Midbrain (tissue), 1 donor: Measurements from ENCODE around the gene TAOK2.
A peak's percentile ranks its signal among the peaks of the same experiment; 100 is the strongest.
"Not testable (repeated sequence)": the region's sequence is repeated elsewhere in the genome, so short reads cannot be mapped to it uniquely, and the experiment has no call there.

Source experiments
- DNase-seq: peaks from one replicate; lab custom pipeline; 2025; lab: John Stamatoyannopoulos, UW

TAOK2 gene

DNA sequence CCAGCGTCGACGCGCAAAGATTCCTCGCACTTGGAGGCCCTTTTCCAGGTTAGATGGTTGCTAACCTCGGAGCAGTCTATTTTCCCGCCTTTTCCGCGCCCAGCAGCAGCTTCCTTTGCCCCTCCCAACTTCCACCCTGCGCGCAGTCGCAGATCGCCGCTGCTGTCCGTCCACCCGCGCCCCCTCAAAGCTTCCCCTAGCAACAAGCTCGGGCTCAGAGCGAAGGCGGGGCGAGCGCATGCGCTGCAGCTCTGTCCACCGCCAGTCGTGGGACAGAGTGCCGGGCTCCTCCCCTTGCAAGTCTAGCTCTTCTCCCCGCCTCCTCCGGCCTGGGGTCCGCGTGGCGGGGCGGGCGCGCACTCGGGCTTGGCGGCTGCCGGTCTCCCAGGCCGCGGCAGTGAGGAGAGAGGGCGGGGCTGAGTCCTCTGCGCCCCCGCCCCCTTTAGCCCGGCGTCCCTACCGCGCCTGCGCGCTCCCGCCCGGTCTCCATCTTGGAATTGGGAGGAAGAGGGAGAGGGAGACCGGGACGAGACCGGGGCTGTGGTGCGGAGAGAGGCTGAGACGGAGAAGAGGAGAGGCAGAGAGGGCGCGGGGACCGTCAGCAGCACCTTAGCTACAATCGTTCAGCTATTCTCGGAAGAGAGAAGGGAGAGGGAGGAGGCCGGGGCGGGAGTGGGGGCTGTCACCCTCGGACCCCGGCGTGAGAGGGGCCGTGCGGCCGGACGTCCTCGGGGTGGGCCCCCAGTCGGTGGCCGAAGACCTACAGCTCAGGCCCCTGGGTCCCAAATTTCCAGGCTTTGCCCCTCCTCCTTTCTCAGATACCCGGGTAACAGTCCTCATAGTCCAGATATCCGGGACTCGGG, at the start of gene TAOK2:
Gene TAOK2 (plus strand): TSS at position 485 of the 863 bp plus-strand sequence. CDS start 3,905 bp downstream, outside the sequence.
- DNase-seq, result peak; percentile 99

DNA sequence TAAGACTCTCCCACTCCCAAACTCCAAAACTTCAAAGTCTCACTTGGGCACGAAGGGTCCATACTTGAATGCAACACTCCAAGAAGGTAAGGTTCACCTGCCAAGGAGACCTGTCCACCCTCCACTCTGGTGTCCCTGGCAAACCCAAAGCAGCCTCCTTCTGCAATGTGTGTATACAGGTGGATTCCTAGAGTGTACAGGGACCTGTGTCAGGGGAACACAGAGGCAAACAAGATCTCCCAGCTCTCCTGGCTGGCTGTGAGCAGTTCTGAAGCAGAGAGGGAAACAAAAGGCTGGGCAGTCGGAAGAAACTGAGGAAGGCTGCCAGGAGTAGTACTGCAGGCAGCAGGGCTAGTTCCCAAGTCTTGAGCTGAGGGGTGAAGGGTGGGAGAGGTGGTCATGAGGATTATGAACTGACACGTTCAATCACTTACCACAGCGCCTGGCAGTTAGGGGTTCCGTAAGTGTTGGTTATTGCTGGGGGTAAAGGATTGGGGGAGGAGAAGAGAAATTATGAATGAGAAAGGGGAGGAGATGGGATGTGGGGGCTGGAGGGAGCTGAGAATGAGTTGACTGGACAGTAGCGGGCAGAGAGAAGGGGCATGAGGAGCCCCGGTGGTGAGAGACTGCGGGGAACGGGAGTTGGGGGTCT, 48.4 kb upstream of the TAOK2 start:
- DNase-seq, result peak; percentile 25

DNA sequence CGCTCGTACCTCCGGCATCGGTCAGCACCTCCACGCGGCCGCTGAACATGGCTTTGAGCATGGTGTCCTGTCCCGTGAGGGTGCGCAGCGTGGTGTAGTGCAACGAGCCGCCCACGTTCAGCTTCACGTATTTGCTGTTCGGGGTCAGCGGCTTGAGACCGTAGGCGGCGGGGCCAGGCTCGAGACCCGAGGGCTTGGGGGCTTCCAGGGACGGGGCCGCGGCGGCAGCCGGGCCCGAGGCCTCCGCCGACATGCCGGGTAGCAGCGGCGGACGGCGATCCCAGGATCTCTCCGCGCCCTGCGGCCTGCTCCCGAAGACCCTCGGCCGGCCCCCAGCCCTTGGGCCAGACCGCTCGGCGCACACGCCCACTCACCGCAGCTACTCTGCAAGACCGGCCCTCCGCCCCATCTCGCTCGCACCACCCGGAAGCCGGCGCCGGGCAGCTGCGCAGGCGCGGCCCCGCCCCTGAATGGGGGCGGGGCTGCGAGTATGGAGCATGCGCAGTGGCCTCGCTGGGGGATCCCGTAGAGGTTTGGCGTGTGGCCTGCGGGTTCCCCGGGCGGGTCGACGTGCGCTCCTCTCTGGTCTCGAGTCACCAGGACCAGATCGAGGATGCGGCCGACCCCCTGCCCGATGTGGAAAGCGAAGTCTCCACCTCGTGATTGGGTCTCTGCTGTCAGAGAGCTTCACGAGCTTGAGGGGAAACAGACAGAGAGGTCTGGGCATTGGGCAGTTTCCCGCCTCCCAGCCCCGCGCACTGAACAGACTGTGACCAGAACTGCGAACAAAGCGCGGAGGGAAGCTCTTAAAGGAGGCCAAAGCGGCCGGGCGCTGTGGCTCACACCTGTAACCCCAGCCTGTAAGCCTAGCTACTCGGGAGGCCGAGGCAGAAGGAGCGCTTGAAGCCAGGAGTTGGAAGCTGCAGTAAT, 47.6 kb upstream of the TAOK2 start, which contains the start of gene KCTD13:
Gene KCTD13 (minus strand): TSS at position 446 of the 930 bp plus-strand sequence. CDS start 193 bp downstream, at position 253.
- DNase-seq, result peak; percentile 90

DNA sequence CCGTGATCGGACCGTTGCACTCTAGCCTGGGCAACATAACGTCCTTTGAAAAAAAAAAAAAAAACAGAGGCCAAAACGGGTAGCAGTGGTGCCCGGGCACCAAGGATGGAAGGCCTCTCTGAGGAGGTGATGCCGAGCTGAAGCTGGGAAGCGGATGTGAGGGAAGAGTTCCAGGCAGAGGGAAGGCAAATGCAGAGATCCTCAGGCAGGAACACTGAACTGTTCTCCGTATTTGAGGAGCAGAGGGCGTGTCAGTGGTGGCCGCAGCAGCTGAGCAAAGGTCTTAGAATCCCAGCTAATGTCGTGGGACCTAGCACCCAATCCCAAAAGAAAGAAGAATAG, 47.0 kb upstream of the TAOK2 start:
- no peak for DNase-seq

DNA sequence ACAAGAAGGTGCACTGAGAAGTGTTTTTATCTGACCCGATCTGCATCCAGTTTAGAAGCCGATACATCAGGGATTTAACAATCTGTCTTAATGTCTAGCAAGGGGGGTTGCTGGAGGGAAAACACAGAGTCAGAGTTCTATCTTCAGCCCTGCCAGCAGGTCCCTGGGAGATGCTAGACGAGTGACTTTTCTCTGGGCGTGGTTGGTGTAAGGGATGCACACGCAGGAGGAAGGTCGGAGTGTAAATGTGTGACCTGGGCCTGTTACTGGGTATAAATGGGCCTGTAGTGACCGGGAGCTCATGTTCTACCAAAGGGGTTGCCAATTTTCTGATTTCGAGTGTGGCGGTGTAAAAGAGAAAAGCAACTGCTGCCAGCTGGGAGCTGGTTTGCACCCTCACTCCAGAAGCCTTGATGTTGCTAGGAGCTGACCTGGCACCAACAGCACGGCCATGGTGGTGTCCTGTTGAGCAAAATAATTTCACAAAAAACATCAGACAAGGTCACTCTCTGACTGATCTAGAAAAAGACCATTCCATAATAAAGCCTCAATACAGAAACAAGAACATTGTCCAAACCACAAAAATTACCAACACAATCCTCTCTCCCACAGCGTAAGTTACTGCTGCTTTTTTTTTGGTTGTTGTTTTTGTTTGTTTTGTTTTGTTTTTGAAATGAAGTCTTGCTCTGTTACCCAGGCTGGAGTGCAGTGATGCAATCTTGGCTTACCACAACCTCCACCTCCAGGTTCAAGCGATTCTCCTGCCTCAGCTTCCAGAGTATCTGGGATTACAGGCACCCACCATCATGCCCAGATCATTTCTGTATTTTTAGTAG, 46.4 kb upstream of the TAOK2 start:
- peak; percentile 46 for DNase-seq

DNA sequence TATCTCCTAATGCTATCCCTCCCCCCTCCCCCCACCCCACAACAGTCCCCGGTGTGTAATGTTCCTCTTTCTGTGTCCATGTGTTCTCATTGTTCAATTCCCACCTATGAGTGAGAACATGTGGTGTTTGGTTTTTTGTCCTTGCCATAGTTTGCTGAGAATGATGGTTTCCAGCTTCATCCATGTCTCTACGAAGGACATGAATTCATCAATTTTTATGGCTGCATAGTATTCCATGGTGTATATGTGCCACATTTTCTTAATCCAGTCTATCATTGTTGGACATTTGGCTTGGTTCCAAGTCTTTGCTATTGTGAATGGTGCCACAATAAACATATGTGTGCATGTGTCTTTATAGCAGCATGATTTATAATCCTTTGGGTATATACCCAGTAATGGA, 41.9 kb upstream of the TAOK2 start:
- DNase-seq, result not testable (repeated sequence)

DNA sequence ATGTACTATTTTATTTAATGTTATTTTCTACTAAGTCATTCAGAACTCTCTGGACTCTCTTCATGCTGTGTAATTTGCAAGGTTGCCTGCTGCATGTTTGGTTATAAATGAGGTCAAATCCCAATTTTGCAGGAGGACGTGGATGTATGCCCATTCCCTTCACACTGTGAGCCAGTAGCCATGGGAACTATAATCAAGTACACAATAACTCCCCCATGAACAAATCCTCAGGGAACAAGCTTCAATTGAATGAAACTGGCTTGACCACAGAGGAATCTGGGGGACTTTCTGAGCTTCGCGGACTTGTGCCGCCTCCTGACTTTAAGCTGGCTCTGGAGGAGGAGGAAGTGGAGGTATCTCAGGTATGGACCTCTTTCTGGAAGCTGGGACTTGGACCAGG, 33.0 kb upstream of the TAOK2 start:
- DNase-seq, result peak; percentile 21

DNA sequence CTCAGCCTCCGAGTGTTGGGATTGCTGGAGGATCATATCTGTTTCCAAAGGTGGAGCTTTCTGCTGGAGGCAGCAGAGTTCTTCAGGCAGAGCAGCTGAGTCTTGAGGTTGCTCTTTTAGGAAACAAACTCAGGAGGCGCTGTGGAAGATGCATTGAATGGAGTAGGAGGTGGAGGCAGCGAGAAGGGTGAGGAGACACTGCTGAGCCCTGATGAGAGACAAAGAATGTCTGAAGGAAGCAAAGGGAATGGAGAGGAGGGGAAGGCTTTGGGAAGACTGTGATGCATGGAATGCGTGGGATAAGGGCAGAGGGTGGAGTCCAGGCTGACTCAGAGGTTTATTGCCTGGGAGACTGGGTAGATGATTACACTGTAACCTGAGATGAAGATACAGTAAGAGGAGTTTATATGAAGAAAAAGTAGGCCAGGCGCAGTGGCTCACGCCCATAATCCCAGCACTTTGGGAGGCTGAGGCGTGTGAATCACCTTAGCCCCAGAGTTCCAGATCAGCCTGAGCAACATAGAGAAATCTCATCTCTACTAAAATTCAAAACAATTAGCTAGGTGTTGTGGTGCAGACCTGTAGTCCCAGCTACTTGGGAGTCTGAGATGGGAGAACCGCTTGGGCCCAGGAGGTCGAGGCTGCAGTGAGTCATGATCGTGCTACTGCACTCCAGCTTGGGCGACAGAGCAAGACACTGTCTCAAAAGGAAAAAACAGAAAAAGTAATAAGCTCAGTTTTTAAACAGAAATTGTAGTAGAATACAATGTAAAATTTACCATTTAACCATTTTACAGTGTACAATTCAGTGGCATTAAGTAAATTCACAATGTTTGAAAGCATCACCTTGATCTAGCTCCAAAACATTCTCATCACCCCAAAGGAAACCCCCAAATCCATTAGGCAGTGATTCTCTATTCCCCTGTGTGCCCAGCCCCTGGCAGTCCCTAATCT, 29.5 kb upstream of the TAOK2 start:
- no peak for DNase-seq

DNA sequence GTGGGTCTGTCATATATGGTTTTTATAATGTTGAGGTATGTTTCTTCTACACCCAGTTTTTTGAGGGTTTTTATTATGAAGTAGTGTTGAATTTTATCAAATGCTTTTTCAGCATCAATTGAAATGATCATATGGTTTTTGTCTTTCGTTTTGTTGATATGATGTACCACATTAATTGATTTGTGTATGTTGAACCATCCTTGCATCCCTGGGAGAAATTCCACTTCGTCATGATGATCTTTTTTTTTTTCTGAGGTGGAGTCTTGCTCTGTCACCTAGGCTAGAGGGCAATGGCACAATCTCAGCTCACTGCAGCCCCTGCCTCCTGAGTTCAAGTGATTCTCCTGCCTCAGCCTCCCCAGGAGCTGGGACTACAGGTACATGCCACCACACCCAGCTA, 25.8 kb upstream of the TAOK2 start:
- no peak for DNase-seq

DNA sequence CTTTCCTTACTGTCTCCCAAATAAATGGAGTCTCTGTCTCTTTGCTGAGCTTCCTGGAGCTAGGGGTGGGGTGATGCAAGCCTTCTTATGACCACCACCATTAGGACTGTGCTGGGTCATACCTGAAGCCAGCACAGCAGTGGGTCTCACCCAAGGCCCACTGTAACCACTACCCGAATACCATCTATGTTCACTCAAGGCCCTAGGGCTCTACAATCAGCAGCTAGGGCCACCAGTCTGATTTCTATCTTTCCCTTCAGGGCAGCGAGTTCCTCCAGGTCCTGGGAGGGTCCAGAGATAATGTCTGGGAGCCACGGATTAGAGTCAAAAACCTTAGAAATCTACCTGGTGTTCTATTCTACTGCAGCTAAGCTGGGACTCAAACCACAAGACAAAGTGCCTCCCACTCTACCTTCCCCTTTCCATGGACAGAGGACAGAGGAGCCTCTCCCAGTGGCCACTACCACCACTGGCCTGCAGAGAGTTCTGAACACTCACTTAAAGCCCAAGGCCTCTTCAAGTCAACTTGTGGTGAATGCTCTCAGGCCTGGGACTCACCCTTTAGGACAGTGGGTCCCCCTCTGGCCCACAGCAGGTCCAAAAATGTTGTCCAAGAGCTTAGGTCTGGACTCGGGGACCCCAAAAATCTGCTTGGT, 22.7 kb upstream of the TAOK2 start:
- DNase-seq, result no peak

DNA sequence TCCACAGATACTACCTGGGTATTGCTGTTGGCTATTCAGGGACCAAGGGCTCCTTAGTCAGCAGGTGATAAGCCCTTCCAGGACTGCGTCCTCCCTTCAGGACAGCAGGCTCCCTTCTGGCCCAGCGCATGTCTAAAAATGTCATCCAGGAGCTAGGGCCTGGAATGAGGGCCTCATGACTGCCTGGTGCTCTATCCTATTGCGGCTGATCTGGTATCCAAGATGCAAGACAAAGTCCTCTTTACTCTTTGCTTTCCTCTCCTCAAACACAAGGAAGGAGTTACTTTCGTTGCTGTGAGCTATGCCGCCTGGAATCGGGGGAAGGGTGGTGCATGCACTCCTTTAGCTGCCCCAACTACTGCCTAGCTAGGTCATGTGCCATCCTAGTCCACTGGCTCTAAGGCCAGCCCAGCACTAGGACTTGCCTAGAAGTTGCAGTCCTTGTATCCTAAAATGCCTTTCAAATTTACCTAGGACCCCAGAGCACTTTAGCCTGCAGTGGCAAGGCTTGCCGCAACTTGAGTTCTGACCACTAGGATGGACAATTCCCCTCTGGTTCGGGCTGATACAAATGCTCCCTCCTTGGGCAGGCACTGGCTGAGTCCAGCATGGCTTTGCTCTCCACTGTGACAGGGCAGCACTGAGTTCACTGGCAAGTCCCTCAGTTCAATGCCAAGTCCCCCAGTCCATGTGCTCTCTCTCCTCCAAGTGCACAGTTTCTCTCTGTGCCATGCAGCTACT, 21.9 kb upstream of the TAOK2 start:
- no peak for DNase-seq

DNA sequence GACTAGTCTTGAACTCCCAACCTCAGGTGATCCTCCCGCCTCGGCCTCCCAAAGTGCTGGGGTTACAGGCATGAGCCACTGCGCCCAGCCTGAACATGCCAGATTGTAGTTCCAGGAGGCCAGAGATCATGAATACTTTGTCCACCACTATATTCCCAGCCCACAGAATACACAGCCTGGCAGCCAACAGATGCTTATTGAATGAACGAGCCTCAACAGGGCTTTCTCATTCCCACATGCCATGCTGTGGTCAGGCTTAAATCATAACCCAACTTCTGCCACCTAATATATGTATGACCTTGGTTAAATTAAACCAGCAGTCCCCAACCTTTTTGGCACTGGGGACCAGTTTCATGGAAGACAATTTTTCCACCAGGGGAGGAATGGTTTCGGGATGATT, 14.9 kb upstream of the TAOK2 start:
- no peak for DNase-seq

DNA sequence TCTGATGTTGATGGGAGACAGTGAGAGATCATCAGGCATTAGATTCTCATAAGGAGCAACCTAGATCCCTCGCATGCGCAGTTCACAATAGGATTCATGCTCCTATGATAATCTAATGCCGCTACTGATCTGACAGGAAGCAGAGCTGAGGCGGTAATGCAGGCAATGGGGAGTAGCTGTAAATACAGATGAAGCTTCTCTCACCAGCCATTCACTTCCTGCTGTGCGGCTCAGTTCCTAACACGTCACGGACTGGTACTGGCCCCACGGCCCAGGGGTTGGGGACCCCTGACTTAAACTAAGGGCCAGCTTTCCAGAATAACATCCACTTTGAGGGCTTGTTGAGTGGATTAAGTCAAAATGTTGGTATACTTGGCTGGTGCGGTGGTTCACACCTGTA, 14.4 kb upstream of the TAOK2 start:
- DNase-seq, result no peak

DNA sequence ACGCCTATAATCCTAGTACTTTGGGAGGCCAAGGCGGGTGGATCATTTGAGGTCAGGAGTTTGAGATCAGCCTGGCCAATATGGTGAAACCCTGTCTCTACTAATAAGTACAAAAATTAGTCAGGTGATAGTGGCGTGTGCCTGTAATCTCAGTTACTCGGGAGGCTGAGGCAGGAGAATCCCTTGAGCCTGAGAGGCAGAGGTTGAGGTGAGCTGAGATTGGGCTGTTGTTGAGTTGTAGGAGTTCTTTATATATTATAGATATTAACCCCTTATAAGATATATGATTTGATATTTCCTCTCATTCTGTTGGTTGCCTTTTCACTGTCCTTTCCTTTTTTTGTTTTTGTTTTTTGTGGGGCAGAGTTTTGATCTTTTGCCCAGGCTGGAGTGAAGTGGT, 13.8 kb upstream of the TAOK2 start:
- DNase-seq, result not testable (repeated sequence)

DNA sequence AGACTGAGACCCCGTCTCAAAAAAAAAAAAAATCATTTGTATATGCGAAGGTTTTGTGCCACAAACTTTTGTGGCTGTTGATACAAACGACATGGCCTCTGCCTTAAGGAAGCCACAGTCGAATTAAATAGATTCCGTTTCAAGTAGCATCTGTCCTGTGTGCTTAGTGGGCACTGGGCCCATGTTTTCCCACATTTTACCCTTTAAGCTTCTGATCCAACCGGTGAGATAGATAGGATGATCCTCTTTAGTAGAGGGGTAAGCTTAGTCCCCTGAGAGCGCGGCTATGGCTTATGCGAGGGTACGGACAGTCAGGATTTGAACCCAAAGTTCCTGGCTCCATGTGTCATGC, 12.6 kb upstream of the TAOK2 start:
- DNase-seq, result no peak

DNA sequence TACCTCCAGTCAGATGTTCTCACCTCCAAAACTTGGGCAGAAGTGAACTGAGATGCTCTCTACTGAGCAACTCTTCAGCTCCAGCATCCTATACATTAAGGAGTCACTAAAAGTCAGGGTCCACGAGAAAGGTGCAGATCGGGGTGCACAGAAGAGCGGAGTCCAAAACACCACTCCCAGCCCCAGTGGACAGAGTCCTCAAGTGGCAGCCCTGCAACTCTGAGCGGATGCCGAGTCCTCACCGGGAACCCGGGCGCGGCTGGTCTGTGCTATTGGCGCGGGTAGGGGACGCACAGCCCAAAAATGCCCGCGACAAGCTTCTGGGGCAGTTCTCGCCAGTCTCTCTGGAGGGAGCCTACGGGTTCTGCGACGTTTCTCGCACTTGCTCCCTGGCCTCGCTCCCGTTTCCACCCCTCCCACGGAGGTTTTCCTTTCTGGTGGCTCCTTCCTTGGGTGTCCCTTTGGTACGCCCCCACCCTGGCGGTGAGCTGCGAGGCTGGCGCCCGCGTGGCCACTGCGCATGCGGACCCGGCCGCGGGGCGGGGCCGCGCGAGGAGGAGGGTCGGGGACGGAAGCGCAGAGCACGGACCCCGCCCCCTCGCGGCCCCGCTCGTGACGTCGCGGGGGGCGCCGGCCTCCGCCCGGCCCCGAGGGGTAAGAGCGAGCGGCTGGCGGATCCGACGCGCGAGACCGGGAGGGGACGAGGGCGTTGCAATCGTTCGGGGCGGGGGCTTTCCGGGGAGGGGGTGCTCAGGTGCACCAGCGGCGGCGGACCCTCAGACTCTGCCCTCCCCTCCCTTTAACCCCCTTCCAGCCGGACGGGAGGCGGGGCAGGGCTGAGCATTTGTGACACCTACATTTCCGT, 12.0 kb upstream of the TAOK2 start, which contains the start of gene TMEM219:
Gene TMEM219 (plus strand): TSS at position 601 of the 865 bp plus-strand sequence. CDS start 1,065 bp downstream, outside the sequence.
- DNase-seq, result peak; percentile 91

DNA sequence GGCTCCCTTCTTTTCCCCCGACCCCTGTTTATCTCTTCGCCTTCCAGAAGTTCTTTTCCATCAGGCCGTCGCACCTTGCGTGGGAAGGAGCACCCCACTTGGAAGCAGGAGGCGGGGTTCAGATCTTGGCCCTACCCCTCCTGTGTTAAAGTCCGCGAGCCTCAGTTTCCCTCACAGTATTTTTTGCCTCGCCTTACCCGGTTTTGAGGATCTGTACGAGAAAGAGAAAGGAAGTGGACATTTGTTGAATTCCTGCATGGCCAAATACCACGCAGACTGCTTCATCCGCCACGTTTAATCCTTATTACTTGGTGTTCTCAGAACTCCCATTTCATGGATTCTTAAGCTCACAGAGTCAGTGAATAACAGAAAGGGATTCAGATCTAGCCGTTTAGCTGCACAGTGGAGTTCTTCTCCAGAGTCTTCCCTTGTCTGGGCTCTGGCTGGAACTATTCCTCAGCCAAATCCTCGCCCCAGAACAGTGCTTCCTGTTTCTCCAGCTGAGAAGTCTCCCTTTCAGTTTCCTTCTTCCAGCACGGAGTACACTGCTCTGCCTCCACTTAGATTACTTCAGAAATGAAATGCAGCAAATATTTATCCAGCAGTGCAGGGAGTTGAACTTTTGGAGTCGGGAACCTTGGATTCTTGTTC, 11.2 kb upstream of the TAOK2 start:
- peak; percentile 48 for DNase-seq
